ENCODE results near the gene PHACTR2. TPM values are rescaled to one million over a fixed set of nuclear protein-coding genes. Genes with fewer than 3 reads are reported as not detected.

Gene PHACTR2
- total RNA-seq, 2 experiments from 2014 or later = 19.6 to 25.0 TPM

- no peaks in the 10 kb centered on the region for H3K4me1 Mint-ChIP-seq (ENCODE audit: low read depth)
- H3K27me3 Mint-ChIP-seq = no peaks in the 10 kb centered on the region
- POLR2A ChIA-PET = no interaction called here
- Histone ChIP-seq H3K4me1 (ENCODE audit: insufficient read depth, low read length) (no peaks in the 10 kb centered on the region), H3K36me3 (ENCODE audit: insufficient read depth, low read length) (peaks cover 23% of the 10 kb centered on the region), H3K27ac (ENCODE audit: low read depth in 1 of 2, low read length in 2 of 2) (no peak overlapping the region), H3K9me3 (ENCODE audit: control insufficient read depth in 1 of 2, insufficient read depth in 1 of 2, low read length in 2 of 2) (no peaks in the 10 kb centered on the region), H3K4me3 (ENCODE audit: low read length) (no peak overlapping the region), H3K27me3 (ENCODE audit: control insufficient read depth in 1 of 2, insufficient read depth in 2 of 2, low read length in 2 of 2) (no peaks in the 10 kb centered on the region)
- no peak for DNase-seq
- no peak overlapping the region for H3K4me3 Mint-ChIP-seq
- no peak for TF ChIP-seq CTCF (IDR thresholded peaks at IDR 0.05)
- CTCF ChIA-PET = no interaction called here
- no peak overlapping the region for H3K27ac Mint-ChIP-seq
- no peak for ATAC-seq (ENCODE audit: poor library complexity)
- H3K36me3 Mint-ChIP-seq (ENCODE audit: low read depth) = peaks cover 61% of the 10 kb centered on the region
- intact Hi-C loops (cut with DNase I, micrococcal nuclease) = no loop called here
- H3K9me3 Mint-ChIP-seq = no peaks in the 10 kb centered on the region
Observed at GRCh38 chr6:143803769-143804568, 126.2 kb downstream of the PHACTR2 start.

GRCh38 chr6:143804835-143805239 lies 127.1 kb downstream of the PHACTR2 start:
- DNase-seq = no peak
- no peak overlapping the region for H3K27ac ChIP-seq (ENCODE audit: low read depth in 1 of 2, low read length in 2 of 2)
- no peaks in the 10 kb centered on the region for H3K27me3 Mint-ChIP-seq
- no peaks in the 10 kb centered on the region for H3K9me3 ChIP-seq (ENCODE audit: control insufficient read depth in 1 of 2, insufficient read depth in 1 of 2, low read length in 2 of 2)
- no peaks in the 10 kb centered on the region for H3K9me3 Mint-ChIP-seq
- H3K4me3 Mint-ChIP-seq = no peak overlapping the region
- POLR2A ChIA-PET = no interaction called here
- no peak overlapping the region for H3K27ac Mint-ChIP-seq
- CTCF ChIA-PET = no interaction called here
- no peaks in the 10 kb centered on the region for H3K4me1 Mint-ChIP-seq (ENCODE audit: low read depth)
- H3K27me3 ChIP-seq (ENCODE audit: control insufficient read depth in 1 of 2, insufficient read depth in 2 of 2, low read length in 2 of 2) = no peaks in the 10 kb centered on the region
- no peaks in the 10 kb centered on the region for H3K4me1 ChIP-seq (ENCODE audit: insufficient read depth, low read length)
- intact Hi-C loops (cut with DNase I, micrococcal nuclease) = no loop called here
- H3K36me3 ChIP-seq (ENCODE audit: insufficient read depth, low read length) = peaks cover 23% of the 10 kb centered on the region
- no peak overlapping the region for H3K4me3 ChIP-seq (ENCODE audit: low read length)
- H3K36me3 Mint-ChIP-seq (ENCODE audit: low read depth) = peaks cover 54% of the 10 kb centered on the region
- no peak for ATAC-seq (ENCODE audit: poor library complexity)
- TF ChIP-seq CTCF (IDR thresholded peaks at IDR 0.05) = no peak

- Mint-ChIP-seq H3K27me3 (no peaks in the 10 kb centered on the region), H3K9me3 (no peaks in the 10 kb centered on the region), H3K4me3 (no peak overlapping the region), H3K36me3 (ENCODE audit: low read depth) (peaks cover 40% of the 10 kb centered on the region), H3K4me1 (ENCODE audit: low read depth) (no peaks in the 10 kb centered on the region), H3K27ac (no peak overlapping the region)
- intact Hi-C loops (cut with DNase I, micrococcal nuclease) = no loop called here
- ATAC-seq (ENCODE audit: poor library complexity) (no peak), DNase-seq (peak in 2 of 14 experiments; percentile 37 to 48)
- Histone ChIP-seq H3K9me3 (ENCODE audit: control insufficient read depth in 1 of 2, insufficient read depth in 1 of 2, low read length in 2 of 2) (no peaks in the 10 kb centered on the region), H3K27me3 (ENCODE audit: control insufficient read depth in 1 of 2, insufficient read depth in 2 of 2, low read length in 2 of 2) (no peaks in the 10 kb centered on the region), H3K4me3 (ENCODE audit: low read length) (no peak overlapping the region), H3K36me3 (ENCODE audit: insufficient read depth, low read length) (peaks cover 23% of the 10 kb centered on the region), H3K4me1 (ENCODE audit: insufficient read depth, low read length) (no peaks in the 10 kb centered on the region), H3K27ac (ENCODE audit: low read depth in 1 of 2, low read length in 2 of 2) (no peak overlapping the region)
- TF ChIP-seq CTCF (IDR thresholded peaks at IDR 0.05) = no peak
- ChIA-PET CTCF (no interaction called here), POLR2A (no interaction called here)
Observed at GRCh38 chr6:143806282-143807102, 128.7 kb downstream of the PHACTR2 start.

Measured in CD4-positive, alpha-beta T cell (primary cell).